HuH-7.5 (cell line): Measurements from ENCODE around the gene SPCS1.

Source experiments
- DNase-seq: peaks from one replicate; pipeline ENCODE4 v3.0.0; 2011; ENCODE audit warnings: low spot score

Gene SPCS1

DNA sequence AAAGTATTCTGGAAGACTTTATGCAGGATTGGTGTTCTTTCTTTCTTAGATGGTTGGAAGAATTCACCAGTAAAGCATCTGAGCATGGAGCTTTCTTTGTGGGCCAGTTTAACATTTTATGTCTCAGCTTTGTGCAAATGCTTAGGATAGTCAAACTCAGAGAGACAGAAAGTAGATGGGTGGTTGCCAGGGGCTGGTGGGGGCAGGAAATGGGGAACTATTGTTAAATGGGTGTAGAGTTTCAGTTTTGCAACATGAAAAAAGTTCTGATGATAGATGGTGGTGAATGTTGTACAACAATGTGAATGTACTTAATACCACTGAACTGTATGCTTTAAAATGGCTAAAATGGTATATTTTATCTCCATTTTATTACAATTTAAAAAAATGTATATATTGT lies 24.8 kb downstream of the SPCS1 start:
- DNase-seq = no peak

- no peak for DNase-seq
Measured at GRCh38 chr3:52731590-52731989, 25.7 kb downstream of the SPCS1 start.

DNA sequence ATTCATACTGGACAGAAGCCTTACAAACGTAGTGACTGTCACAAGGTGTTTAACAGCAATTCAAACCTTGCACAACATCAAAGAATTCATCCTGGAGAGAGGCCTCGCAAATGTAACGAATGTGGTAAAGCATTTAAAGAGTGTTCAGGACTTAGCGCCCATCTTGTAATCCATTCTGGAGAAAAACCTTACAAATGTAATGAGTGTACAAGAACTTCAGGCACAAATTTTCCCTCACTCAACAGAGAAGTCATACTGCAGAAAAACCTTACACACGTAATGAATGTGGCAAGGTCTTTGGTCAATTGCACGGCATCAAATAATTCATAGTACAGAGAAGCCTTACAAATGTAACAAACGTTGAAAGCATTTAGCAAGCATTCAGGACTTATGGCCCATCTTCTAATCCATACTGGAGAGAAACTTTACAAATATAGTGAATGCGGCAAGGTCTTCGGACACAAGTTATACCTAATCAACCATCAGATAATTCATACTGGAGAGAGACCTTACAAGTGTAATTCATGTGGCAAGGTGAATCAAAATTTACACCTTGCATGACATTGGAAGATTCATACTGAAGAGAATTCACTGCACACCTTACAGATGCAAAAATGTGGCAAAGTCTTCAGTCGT lies 27.5 kb downstream of the SPCS1 start:
- no peak for DNase-seq

DNA sequence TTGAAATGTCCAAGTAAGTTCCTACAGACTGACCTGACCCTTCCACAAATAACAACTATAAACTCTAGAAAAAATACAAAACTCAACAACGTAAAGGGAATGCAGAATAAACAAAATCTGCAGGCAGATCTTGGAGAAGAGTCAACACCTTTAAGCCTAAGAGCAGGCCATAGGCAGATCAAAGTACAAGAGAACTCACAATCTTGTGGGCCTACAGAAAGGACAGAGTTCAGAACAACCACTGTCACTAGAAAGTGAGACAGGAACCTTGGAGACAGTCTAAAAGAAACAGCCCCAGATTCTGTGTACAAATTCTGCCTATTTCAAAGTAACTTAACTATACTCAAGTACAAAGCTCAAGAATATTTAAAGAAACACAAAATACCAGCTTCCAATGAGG lies 33.8 kb downstream of the SPCS1 start:
- no peak for DNase-seq

DNA sequence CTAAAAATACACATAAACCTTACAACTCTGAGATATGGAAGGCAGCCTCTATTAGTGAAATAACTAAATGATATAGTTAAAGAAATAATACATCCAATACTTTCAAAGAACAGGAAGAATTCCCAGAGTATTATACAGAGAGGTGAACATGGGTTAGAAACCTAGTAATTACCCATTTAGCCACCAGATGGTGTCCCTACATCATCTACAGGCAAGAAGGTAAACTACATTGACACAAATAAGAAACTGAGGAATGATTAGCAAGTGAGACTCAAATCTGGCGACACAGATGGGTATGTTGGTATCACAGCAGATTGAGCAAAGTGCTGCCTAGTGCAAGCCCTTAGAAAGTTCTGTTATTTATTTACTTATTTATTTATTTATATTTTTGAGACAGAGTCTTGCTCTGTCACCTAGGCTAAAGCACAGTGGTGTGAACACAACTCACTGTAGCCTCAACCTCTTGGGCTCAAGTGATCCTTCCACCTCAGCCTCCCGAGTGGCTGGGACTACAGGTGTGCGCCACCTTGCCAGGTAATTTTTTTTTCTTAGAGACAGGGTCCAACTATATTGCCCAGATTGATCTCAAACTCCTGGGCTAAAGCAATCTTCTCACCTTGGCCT lies 36.6 kb downstream of the SPCS1 start:
- peak; percentile 14 for DNase-seq

DNA sequence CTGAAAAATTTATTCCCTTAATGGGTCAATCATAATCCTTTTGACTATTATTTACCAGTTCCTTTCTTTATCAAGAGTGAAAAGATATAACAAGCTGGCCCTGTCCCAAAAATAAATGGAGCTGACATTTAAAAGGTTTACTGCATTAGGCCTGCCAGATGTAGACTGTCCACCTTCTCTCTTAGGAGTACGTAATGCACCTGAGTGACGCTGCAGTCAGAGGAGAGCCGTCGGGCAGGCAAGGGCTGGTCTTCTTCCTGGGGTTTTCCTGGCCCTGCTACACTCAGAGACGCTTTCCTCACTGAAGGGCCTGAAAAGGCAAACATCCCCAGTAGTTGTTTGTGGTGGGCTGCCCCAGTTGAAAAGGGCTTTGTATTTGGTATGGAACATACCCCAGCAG lies 37.2 kb downstream of the SPCS1 start:
- DNase-seq = no peak

DNA sequence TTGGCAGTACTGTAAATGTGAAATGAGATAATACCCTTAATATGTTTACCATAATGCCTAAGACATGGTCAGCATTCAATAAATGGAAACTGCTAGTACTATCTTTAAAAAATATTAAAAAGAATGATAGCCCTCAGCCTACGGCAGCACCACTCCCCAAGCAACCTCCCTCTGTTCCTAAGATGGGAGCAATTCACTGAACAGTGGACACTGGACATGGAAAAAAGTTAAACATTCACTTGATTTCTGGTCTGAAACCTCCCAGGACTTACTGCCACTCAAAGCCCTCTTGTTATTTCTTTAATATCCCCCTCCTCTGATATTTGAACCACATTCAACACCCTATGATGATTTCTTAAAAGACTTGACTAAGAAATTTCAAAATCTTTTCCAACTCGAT lies 37.8 kb downstream of the SPCS1 start:
- DNase-seq = no peak

- DNase-seq = no peak
Measured at GRCh38 chr3:52752045-52752660, 46.2 kb downstream of the SPCS1 start.

GRCh38 chr3:52754373-52754772 lies 48.5 kb downstream of the SPCS1 start:
- DNase-seq = no peak

DNA sequence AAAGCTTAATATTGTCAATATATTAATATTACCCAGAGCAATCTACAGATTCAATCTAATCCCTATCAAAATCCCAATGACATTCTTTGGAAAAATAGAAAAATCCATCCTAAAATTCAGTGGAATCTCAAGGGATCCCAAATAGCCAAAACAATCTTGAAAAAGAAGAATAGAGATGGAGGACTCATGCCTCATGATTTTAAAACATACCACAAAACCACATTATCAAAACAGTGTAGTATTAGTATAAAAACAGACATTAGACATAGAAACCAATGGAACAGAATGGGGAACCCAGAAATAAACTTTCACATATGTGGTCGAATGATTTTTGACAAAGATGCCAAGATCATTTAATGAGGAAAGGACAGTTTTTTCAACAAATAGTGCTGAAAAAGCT lies 50.2 kb downstream of the SPCS1 start:
- no peak for DNase-seq
